Activated gamma-delta T cell (primary cell): ENCODE data around the gene TIMP4.

Experiments used
- DNase-seq: peaks from one replicate; lab custom pipeline; 2025; lab: John Stamatoyannopoulos, UW

TIMP4 gene

GRCh38 chr3:12147049-12147780 is 11.5 kb downstream of the TIMP4 start:
- no peak for DNase-seq

GRCh38 chr3:12143949-12144504 is 14.7 kb downstream of the TIMP4 start:
- DNase-seq: no peak

GRCh38 chr3:12142476-12142875 is 16.2 kb downstream of the TIMP4 start:
- DNase-seq: no peak

GRCh38 chr3:12141350-12141749 is 17.4 kb downstream of the TIMP4 start:
- DNase-seq: no peak

GRCh38 chr3:12139111-12139511 is 19.6 kb downstream of the TIMP4 start:
- DNase-seq: no peak

- no peak for DNase-seq
These were observed 20.7 kb downstream of the TIMP4 start for GRCh38 chr3:12138044-12138443.

- no peak for DNase-seq
These were observed 22.3 kb downstream of the TIMP4 start for GRCh38 chr3:12136371-12136770.

- DNase-seq: no peak
These were observed 23.6 kb downstream of the TIMP4 start for GRCh38 chr3:12135029-12135657.

- DNase-seq: no peak
These were observed 25.8 kb downstream of the TIMP4 start for GRCh38 chr3:12132881-12133280.

GRCh38 chr3:12131351-12132090 is 27.2 kb downstream of the TIMP4 start:
- no peak for DNase-seq

GRCh38 chr3:12127391-12127790 is 31.3 kb downstream of the TIMP4 start:
- no peak for DNase-seq

- no peak for DNase-seq
These were observed 32.9 kb downstream of the TIMP4 start for GRCh38 chr3:12125772-12126171.

- no peak for DNase-seq
These were observed 37.2 kb downstream of the TIMP4 start for GRCh38 chr3:12121466-12121865.

- no peak for DNase-seq
These were observed 38.2 kb downstream of the TIMP4 start for GRCh38 chr3:12120374-12121140.

GRCh38 chr3:12117473-12117872 is 41.2 kb downstream of the TIMP4 start:
- DNase-seq: no peak

GRCh38 chr3:12116870-12117269 is 41.8 kb downstream of the TIMP4 start:
- DNase-seq: no peak

GRCh38 chr3:12115849-12116248 is 42.9 kb downstream of the TIMP4 start:
- DNase-seq: no peak

GRCh38 chr3:12115104-12115503 is 43.6 kb downstream of the TIMP4 start:
- no peak for DNase-seq

GRCh38 chr3:12114251-12114650 is 44.5 kb downstream of the TIMP4 start:
- DNase-seq: no peak

- DNase-seq: no peak
These were observed 51.5 kb downstream of the TIMP4 start for GRCh38 chr3:12107071-12107713.
